HG03139 (cell line): Measurements from ENCODE around the gene UGT1A6.

ENCODE experiments used
- ATAC-seq: cut with Tn5 transposase; IDR thresholded peaks from one replicate; pipeline ENCODE4 v1.9.1; 2021; ENCODE audit not compliant: unreplicated experiment

UGT1A6 gene

DNA sequence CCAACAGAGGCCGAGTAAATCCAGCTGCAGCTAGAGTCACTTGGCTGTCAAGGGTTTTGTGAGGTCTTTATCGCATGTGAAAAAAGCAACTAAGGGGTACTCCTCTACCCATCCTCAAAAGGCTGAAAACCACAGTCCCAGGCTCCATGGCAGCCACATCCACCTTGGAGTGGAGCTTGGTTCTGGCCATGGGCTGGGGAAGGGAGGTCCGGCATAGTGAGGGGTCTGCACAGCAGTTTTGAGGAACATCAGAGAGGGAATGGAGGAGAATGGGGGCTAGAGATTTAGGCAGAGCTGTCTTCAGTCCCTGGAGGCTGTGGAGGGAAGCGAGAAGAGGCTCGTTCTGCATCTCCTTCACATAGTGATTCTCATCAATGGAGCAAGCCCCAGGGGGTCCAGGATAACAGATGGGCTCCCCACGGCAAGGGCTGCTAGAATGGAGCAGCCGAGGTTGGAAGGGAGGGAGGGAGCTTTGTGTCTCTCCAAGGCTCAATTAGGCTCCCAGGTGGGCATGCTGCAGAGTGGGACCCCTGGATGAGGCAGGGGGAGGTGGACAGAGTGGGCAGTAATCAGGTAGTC lies 106.5 kb downstream of the UGT1A6 start:
- no peak for ATAC-seq

GRCh38 chr2:233799716-233800115 lies 107.0 kb downstream of the UGT1A6 start:
- ATAC-seq, result no peak

DNA sequence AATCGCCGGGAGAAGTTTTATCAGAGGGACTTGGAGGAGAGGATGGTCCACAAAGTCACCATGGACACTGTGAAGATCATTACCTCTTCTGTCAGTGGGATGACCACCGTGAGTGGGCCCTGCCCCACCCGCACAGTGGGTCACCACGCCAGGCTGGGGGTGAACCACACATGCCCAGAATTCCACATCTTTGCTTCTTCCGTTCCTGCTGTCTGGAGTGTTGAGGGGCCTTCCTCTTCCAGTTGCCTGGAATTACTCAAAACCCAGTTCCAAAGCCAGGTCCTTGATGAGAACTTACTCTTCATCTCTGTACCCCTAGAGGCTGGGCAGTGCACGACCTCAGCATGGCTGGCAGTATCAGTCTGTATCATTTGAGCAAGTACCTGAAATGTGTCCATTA lies 107.5 kb downstream of the UGT1A6 start:
- no peak for ATAC-seq

DNA sequence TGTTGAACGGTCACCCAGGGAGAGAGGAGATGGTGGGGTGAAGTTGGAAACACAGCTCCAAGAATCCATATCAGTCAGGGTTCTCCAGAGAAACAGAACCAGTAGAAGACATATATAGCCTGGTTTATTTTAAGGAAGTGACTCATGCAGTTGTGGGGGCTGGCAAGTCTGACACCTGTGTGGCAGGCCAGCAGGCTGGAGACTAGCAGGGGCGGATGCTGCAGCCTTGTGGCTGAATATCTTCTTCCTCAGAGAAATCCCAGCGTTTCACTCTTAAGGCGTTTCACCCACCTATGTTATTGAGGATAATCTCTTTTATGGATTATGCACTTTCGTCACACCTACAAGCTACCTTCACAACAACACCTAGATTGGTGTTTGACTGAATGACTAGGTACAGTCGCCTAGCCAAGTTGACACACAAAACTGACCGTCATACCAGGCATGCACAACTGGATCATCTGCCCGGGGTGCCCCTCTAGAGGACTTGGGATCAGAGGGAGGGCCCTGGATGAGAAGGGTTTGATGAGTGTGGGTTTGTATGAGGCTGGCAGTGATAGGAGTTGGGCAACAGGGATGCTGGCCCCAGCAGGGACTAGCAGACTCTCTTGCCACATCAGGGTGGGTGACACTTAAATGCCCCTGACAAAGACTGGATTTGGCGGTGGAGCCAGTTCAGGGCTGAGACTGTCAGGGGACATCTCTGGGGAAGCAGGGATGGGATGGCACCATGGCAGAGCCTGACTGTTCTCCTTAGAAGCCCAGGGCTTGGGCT lies 108.9 kb downstream of the UGT1A6 start:
- no peak for ATAC-seq

DNA sequence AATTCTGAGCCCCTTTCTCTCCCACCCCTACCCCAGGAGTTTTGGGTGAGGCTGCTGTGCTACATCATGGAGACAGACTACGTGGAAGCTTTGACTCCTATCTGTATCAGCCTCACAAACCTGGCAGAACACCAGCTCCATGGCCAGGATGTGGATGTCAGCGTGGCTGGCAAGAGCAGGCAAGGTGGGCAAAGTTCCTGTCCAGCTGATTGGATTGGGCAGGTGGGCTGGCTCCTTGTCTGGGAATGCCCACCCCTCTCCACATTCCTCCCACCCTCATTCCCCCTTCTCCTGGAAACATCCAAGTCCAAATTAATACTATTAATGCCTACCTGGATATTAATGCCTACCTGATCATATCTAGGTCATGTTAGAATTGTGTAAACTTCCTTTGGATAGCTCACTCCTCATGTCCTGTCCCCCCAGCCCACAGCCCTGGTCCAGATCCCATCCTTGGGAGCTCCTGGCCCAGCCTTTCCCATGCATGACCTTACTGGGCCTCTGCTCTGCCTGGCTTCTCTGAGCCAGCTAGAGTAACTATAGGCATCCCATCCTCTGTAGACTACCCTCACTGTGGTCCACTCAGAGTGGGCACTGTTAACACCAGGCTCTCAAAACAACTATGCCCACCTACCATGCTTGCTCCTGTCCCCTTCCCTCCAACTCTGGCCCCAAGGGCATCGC lies 109.6 kb downstream of the UGT1A6 start:
- no peak for ATAC-seq

GRCh38 chr2:233803292-233803911 lies 110.7 kb downstream of the UGT1A6 start:
- no peak for ATAC-seq

DNA sequence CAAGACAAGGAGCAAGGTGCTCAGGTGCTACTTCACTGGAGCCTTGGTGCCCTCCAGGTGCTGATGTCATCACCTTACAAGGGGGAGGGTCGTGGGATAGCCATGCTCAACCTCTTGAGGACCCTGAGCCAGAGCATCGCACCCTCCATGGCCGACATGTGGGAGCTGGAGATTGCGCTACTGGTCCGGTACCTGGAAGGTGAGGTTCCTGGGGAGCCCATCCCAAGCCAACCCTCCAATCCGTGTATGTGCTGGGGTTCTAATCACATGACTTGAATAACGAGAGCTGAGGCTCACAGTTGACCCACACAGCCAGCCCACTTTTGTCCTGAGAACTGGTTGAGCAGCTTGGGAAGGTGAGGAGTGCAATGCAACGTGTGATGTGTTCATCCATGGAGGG lies 111.3 kb downstream of the UGT1A6 start:
- no peak for ATAC-seq

DNA sequence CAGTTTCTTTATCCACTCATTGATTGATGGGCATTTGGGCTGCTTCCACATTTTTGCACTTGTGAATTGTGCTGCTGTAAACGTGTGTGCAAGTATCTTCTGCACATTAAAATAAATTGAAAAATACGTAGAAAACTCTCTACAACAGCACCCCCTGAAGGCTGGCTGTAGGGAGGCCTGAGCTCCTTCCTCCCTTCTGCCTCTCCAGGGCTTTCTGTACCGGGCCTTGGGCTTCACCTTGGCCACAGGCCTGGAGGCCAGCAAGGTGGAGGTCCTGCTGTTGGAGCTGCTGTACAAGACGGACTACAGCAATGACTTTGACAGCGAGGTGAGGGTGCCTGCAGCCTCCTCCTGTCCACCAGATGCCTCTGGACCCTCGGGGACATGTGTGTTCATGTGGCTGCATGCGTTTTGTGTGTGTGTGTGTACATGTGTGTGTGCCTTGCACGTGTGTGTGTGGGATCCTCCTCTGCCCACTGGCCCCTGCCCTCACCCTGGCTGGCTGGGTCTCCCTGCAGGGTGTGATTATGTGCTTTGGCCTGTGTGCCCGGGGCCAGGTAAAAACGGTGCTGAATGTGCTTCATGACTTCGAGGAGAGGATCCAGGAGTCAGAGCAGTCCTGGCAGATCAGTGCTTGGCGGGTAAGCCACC lies 114.7 kb downstream of the UGT1A6 start:
- ATAC-seq, result no peak

GRCh38 chr2:233807966-233808935 lies 115.6 kb downstream of the UGT1A6 start:
- ATAC-seq, result no peak

- no peak for ATAC-seq
Observed at GRCh38 chr2:233810385-233810784, 117.7 kb downstream of the UGT1A6 start.

DNA sequence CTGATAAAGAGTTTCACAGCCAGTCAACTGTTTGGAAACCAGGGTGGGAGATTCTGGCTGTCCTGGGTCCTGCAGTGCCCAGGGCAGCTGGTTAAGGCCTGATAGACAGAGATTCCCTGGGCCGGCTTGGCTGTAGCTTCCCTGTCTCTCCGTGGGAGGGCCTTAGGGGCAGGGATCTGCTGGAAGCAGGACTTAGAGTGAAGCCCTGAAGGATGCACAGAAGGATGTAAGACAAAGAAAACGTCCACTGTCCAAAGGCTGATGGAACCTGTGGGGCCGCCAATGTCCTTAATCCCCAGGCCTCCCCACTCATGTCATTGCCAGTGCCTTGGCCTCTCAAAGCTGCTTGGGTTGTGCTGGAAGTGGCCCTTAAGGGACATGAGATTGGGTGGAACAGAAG lies 118.4 kb downstream of the UGT1A6 start:
- no peak for ATAC-seq

DNA sequence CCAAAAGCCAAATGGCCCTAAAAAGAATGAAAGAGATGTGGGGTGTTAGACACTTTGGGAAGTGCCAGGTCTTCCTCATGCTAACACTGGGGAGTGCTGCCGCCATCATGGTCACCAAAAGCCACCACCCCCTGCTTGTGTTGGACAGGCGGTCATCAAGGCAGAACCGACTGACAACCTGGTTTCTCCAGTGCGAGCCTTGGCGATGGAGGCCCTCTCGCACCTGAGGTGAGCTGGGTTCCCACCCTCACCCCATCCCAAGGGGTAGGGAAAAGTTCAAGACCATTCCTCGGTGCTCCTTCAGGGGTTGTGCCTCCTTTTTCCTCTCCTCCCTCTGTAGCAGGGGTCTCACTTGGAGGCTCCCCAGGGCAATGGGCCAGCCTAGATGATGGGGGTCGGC lies 119.0 kb downstream of the UGT1A6 start:
- no peak for ATAC-seq

- ATAC-seq, result no peak
Observed at GRCh38 chr2:233813236-233814055, 120.8 kb downstream of the UGT1A6 start.

DNA sequence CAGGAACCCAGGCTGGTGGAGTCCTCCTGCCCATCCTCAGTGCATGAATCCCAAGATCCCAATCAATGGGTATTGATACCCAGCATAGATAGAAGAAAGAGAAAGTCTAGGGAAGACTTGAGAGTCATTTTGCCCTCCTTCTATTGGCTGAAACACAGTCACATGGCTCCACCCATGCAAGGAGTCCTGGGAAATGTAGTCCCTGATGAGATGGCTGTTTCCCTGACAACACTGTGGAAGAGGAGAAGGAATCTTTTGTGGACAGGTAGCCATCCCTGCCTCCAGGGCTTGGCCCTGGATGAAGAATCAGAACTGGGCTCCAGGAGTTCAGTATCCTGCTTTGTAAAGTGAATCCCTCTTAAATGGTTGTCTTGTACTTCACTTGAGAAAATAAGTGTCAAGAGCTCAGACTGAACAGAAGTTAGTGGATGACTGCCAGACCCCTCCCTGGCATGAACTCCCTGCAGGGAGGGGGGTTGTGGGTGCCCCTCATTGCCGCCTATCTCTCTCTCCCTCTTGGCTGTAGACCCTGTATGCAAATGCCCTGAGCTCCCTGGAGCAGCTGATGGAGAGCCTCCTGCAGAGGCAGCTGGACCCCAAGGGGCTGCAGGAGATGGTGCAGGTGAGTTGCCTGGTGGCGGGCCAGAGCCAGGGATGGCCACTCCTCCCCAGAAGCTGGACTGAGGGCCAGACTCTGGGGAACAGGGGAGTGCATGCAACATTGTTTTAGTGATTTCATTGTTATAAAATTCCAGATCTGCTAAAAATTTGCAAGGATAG lies 121.6 kb downstream of the UGT1A6 start:
- ATAC-seq, result no peak

DNA sequence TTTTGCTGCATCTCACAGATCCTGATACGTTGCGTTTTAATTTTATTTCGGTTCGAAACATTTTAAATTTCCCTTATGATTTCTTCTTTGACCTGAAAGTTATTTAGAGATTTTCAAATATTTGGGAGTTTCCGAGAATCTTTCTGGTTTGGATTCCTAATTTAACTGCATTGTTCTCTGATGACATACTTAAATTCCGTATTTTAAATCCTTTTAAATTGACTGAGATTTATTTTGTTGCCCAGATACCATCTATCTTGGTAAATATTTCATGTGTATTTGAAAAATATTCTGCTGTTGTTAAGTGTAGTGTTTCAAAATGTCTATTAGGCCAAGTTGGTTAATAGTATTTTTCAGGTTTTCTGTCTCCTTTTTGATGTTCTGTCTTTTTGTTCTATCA lies 123.2 kb downstream of the UGT1A6 start:
- no peak for ATAC-seq

- no peak for ATAC-seq
Observed at GRCh38 chr2:233816334-233816733, 123.6 kb downstream of the UGT1A6 start.

- no peak for ATAC-seq
Observed at GRCh38 chr2:233816771-233817170, 124.1 kb downstream of the UGT1A6 start.

- ATAC-seq, result no peak
Observed at GRCh38 chr2:233817361-233817911, 124.7 kb downstream of the UGT1A6 start.
